ENCODE measurements around the gene MAP7.
"Not testable (repeated sequence)": the region's sequence is repeated elsewhere in the genome, so short reads cannot be mapped to it uniquely, and the experiment has no call there.

Gene MAP7

DNA sequence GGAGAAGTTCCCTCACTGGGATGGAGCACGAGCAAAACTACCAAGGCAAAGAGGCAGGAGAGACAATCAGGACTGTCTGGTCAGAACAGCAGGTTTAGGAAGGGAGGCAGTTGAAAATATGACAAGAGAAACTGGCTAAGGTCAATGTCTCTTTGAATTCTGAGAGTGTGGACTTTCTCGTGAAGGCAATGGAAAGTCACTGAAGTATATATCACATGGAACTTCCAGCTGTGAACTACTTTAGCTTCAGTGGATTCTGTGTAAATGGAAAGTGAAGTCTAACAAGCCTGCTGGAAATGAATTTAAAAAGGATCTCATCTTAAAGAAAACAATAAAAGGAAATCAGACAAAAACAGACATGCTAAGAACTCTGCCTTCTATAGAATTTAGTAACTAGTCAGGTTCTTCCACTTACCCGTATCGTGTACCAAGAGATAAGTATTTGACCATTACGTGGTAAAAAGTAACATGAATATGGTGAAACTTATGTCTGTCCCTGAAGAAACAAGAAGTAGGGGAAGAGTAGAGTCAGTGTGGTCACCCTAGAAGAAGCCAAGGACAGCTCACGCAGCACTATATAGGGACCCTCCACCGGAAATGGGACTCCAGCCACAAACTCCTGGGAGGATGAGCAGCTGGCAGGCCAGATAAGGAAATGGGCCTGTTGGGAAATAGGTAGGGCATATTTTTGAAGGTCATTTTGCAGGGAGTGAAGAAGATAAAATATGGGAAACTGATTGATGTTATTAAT is 123.4 kb downstream of the MAP7 start:
- DNase-seq (ENCODE audit: low read depth in 2 of 2, low spot score in 1 of 2), result no peak

DNA sequence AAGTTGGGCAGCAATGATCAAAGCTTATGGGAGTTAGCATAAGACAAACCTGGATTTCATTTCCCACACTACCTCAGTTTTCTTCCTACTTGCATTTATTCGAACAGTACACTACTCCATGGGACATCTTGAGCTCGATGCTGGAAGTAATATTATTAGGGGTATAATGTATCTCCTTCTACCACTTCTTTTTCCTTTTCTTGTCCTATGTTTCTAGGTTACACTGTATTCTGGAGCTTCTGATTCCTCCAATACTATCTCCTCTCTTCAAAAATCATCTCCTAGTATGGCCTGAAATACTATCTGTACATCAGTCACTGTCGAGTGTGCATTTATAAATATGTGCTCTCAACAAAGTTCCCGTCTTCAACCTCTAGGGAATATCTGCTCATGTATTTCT is 124.4 kb downstream of the MAP7 start:
- DNase-seq (ENCODE audit: low read depth in 2 of 2, low spot score in 1 of 2), result no peak

DNA sequence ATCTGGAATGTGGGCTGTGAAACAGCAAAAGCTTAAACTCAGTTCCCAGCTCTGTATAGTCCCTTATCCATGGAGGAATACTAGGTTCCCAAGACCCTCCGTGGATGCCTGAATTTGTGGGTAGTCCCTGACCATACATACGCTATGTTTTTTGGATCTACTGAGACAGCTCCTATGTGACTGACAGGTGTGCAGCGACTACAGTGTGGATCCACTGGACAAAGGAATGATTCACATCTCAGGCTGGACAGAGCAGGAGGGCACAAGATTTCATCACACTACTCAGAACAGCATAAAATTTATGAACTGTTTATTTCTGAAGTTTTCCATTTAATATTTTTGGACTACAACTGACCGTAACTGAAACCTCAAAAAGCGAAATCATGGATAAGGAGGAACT is 125.3 kb downstream of the MAP7 start:
- DNase-seq (ENCODE audit: low read depth in 2 of 2, low spot score in 1 of 2), result no peak

DNA sequence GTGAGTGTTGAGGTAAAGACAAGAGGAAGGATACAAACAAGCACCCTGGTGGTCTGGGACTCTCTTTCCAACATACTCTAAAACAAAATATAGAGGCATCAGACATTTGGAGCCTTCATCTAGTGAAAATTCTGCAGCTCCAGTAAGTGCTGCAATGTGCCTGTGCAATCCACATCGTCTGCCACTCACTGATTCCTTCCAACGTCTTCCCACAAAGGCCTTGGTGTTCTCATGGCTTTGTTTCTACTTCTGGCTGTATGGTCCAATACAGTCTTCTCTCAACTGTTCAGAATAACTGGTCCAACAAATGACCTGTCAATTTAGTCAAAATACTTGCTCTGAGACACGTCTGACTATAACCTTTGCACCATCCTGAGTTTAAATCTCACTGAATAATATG is 125.8 kb downstream of the MAP7 start:
- no peak for DNase-seq (ENCODE audit: low read depth in 2 of 2, low spot score in 1 of 2)

DNA sequence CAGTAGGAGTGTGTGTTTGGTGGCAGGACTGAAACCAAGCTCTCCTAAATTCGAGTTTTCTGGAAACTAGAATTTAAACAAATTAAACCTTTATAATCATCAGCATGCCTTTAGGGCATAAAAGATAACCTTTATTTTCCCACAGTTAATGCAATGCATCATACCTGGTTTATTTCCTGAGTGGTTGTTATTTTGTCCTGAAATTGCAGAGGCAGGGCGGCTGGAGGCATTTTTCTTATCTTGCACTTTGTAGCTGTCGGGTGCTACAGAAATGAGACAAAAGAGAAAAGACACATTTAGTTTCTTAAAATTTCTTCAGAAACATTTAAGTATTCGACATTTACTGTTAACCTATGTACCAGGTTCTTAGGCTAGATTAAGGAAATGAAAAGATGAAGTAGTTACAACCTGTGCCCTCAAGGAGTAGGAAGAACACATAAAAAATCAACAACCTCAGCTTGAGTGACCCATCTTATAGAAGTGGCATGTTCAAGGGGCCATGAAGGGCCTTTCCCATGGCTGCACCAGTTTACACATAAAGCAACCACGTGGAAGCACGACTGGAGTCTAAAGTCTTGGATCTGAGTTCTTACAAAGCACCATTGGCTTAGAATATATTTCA is 128.6 kb downstream of the MAP7 start:
- no peak for DNase-seq (ENCODE audit: low read depth in 2 of 2, low spot score in 1 of 2)

DNA sequence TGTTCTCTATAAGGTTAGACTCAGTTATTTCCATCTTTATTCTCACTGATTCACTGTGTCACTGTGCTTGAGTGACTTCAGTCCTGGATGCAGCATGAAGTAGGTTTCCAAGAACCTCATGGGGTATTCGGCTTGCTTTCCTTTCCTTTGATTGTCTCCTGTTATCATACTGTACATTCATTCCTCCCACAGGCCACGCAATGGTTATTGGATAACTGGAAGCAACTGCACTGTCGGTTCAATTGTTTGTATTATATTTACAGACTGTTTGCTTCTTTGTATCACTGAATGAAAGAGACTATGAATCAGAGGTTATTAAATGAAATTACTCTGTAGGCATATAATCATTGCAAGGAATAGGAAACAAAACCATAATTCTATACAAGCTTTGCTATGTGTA is 129.4 kb downstream of the MAP7 start:
- DNase-seq (ENCODE audit: low read depth in 2 of 2, low spot score in 1 of 2), result no peak

DNA sequence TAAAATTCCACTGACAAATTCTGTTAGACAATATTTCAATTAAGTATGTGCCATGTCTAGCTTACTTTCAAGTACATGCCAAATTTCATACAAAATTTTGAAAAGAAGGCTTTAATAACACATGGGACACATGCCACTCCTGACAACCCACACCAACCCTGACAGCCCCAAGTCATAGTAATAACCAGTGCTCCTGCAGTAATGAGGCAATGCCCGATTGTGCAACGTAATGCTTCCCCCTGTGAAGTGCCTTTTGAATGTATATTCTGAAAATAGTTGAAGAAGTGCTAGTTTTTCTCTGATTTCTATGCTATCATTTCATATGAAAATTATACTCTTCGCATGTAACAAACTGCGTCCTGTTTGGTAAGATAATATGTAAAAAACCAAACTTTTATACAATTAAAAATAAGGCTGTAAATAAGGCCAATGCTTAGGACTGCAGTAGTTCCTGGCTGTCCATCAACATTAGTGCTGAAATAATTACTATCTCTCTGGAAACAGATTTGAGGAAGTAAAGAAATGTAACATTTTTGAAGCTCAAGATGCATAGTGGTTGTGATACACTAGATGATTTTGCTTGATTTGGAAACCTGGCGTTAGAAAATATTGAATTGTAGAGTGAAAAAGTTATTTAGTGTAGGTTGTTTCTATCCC is 134.7 kb downstream of the MAP7 start:
- DNase-seq (ENCODE audit: low read depth in 2 of 2, low spot score in 1 of 2), result no peak

DNA sequence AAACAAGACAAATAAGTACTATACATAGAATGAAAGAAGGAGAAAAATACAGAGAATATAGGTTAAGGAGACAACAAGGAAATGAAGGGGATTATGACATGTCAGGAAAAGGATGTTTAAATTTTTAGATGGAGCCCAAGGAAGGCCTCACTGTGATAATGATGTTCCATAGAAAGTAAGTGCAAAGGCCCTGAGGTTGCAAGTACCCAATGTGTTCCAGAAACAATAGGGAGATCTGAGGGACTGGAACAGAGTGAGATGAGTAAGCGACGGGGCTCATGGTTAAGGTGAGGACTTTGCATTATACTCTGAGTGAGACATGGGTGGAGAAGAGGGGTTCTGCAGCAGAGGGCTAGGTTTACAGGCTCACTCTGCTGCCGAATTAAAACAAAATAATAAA is 137.8 kb downstream of the MAP7 start:
- DNase-seq (ENCODE audit: low read depth in 2 of 2, low spot score in 1 of 2), result no peak

DNA sequence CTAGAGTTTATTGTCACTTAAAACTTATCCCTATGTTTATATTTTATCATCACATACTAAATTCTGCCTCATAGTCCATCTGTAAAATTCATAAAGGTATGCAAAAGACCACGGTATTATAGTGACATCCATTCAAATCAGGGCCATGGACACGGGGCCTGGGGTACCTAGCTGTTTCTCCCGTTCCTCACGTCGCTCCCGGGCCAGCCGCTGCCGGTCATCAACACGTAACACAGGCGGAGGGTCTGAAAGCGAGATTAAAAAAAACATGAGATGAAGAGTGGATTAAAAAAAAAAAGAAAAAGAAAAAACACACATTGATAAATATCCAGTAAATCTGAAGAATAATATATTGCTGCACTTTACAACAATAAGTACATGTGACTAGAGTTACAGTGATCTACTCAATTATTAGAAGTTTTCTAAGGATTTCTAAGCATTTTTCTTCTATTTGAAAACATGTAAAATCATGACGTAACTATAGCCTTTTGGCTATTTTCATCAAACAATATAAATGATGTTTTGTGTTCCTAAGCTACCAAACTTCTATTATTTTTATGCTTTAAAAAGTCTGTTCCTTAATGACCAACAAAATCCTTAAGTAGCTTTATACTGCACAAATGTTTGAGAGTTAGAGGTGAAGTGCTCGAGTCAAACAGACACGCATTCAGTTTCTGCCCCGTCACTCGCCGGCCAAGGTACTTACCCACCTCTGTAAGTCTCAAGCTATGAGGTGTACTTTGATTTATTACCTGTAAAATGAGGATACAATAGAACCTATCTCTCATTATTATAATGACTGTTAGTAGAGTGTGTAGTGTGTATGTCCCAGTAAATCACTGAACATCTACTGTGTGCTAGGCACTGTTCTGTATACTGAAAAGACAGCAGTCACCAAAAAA is 138.5 kb downstream of the MAP7 start:
- no peak for DNase-seq (ENCODE audit: low read depth in 2 of 2, low spot score in 1 of 2)

DNA sequence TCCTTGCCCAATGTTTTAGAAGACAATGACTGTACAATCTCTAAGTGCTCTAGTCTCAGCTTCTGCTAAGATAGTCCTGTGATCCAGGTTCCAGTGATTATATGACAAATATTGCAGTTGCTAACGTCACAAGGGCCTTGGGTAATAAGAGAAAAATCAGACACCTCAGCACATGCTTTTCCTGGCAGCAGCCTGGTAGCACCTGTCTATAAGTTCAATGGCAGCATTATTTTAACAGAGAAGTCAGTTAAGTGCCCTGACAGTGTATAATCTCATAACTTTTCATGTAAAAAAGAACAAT is 139.2 kb downstream of the MAP7 start:
- no peak for DNase-seq (ENCODE audit: low read depth in 2 of 2, low spot score in 1 of 2)

DNA sequence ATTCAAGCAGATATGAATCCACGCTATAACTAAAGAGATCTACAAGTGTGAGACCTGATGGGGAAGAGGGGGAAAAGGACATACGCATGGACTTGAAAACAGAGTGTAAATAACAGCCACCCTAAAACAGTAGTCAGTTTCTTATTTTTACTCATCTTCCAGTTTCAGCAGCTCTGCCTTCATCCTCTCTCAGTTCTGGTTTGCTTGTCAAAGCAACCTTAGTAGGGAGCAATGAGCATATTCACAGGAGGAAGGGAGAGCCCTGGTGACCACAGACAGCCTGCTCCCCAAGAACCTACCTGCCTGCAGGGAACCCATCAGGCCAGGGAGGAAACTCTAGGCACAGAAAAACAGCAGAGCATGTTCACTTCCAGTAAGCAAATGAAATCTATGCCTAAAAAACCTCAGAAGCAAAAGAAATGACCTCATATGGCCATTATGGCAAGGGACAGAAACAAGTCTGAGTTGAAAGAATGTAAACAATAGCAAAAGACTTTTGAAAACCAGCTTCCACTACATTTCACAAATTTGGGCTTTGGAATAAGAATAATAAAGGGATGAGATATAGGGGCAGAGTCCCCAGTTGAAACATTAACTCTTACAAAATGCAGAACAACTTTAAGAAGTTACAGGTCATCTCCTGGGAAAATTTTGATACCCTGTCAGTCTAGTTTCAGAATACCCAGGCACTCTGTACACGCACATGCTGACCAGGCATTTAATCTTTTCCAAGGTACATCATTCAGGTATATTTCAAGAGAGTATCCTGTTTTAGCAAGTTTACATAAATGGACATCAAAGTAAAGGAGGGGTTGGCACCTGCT is 139.8 kb downstream of the MAP7 start:
- no peak for DNase-seq (ENCODE audit: low read depth in 2 of 2, low spot score in 1 of 2)

DNA sequence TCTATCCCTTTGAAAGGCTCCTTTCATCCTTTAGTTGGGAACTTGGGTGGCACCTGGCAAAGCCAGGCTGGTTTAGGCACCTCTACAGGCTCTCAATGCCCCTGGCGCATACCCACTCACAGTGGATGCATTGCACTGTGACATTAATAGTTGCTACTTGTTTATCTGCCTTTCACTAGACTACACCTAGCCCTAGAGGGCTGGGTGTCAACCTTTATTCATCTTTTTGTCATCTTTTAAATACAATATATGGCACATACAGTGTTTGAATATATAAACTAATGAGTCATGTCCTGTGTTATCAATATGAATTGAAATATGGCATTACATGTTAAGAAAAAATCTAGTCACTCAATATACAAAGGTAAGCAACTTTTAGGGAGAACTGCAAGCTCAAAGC is 140.6 kb downstream of the MAP7 start:
- DNase-seq (ENCODE audit: low read depth in 2 of 2, low spot score in 1 of 2), result no peak

DNA sequence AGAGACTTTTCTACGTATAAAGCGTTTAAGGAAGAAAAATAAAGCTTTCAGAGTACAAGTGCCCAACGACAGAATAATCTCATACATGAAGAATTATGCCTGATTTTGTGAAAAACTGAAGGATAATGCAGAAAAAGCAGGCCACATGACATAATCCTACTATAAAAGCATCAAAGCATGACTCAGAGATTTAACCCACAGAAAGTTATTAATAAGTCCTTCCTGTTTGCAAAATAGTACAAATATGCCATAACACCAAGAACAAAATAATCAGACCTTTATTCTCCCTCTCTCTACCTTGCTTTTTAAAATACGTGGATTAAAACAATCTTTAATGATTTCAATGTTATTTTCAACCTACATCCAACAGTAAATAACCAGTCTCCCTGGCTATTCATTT is 142.0 kb downstream of the MAP7 start:
- DNase-seq (ENCODE audit: low read depth in 2 of 2, low spot score in 1 of 2), result no peak

DNA sequence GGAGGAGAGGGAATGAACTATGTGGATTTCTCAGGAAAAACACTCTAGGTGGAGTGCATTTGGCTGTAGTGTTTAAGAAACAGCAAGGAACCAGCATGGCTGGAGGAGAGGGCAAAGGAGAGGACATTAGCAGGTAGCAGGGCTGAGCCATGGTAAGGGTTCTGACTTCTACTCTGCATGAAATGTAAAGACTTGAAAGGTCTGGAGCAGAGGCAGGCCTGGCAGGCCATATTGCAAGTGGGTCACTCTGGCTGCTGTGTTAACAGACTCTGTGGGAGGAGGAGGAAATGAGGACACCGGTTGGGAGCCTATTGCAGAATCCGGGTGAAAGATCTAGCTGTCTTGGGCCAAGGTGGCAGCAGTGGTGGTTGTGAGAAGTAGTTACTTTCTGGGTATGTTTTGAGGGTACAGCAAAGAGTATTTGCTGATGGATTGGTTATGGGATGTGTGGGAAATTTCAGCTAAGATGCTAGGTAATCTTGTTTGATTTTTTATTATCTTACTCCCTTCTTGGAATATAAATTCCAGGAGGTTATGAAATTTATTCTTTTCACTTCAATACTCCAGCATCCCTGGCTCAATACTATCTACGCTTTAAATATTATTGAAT is 144.7 kb downstream of the MAP7 start:
- DNase-seq (ENCODE audit: low read depth in 2 of 2, low spot score in 1 of 2), result no peak

DNA sequence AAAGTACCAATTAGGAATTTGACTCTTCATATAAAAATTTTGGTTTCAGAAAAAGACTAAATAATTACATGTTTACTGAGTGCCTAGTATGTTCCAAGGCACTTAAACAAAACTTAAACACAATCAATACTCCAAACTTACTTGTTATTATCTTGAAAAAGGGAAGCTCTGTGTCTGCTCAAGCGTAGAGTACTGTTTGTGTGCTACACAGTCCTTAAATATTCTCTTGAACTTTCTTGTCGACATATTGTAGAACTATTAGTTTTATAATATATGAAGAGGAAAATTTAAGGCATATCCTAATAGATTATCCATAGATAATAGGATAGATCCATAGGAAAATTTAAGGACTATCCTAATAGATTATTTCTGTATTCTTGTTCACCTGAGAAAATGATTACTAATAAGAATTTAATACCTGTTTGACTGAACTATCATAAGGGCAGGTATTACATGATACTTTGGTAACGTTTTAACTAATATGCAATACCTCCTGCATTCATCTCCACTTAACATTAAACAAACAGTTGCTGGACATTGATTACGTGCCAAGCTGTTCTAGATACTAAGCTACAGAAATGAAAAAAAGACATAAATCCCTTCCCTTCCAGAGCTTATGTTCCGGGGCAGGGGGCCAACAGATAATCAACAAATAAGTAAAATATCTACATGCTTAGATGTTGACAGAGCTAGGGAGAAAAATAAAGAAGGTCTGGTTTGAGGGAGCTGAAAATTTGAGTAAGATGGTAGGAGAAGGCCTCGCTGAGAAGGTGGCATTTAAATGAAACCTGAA is 145.4 kb downstream of the MAP7 start:
- DNase-seq (ENCODE audit: low read depth in 2 of 2, low spot score in 1 of 2), result no peak

DNA sequence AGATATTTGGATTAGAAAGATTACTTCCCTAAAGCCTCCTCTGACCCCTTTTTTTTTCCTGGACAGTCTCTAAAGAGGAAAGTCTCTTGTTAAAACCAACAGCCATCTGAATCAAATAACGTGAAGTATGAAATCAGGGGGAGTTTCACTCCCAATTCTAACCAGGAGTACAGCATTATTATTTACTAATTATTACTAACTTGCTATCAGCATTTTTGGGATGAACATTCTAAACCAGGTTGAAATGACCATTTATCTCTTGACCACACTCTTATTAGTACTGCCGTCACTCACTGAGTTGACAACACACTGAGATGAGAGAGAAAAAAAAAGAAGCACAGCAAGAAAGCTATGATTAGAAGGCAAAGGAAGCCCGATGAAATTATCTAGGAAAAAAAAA is 146.2 kb downstream of the MAP7 start:
- no peak for DNase-seq (ENCODE audit: low read depth in 2 of 2, low spot score in 1 of 2)

DNA sequence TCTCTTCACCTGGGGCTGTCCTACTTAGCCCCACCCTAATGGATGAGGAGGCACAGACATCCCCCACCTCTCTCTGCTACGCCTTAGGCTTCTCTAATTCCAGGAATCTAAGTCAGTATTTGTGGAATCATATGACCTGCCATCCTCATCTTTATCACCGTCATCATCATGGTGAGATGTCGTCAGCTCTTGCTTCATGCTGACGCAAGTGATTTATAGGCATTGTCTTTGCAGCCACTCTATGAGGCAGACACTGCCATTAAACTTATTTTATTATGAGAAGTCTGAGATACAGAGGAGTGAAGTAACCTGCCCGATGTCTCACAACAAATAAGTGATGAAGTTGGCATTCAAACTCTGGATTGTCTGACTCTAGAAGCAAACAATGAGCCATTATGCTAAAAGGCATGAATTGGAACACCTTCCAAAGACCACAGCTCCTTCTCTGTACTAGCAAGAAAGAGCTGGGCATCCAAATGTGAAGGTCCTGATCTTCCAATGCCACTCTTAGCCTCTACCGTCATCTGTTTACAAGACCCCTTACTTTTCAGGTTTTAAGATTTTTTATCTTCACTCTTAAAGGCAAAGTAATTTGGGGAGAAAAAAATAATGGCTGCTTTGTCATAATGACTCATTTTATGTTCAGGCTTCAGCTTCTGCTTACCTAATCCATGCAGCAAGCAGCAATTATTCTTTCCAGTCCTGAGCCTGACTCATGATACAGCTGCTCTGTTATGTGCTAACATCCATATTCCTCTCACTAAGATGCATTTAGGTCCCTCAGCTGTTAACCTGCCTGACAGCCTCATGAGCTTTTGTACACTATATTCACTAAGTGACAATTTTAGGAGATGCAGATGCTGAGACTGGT is 146.9 kb downstream of the MAP7 start:
- no peak for DNase-seq (ENCODE audit: low read depth in 2 of 2, low spot score in 1 of 2)

DNA sequence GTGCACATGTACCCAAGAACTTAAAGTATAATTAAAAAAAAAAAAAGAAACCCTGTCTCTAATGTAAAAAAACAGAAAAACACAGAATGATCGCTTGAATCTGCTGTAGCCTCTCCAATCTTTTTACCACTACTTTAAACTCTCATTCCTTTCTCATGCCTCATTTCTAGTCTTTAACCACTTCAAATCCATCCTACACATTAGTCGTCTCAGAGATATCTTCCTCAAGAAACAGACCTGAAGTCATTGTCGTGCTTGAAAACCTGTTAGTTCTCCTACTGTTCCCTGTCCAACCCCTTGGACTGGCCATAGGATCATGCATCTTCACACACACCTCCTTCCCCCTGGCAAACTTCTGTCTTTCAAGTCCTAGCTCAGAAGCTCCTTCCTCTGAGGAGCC is 148.5 kb downstream of the MAP7 start:
- DNase-seq (ENCODE audit: low read depth in 2 of 2, low spot score in 1 of 2), result no peak

DNA sequence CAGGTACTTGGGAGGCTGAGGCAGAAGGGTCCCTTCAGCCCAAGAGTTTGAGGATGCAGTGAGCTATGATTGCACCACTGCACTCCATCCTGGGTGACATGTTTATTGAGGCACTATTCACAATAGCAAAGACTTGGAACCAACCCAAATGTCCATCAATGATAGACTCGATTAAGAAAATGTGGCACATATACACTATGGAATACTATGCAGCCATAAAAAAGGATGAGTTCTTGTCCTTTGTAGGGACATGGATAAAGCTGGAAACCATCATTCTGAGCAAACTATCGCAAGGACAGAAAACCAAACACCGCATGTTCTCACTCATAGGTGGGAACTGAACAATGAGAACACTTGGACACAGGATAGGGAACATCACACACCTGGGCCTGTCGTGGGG is 149.0 kb downstream of the MAP7 start:
- not testable (repeated sequence) for DNase-seq (ENCODE audit: low read depth in 2 of 2, low spot score in 1 of 2)

Data from stimulated activated CD8-positive, alpha-beta memory T cell treated with anti-CD3 and anti-CD28 coated beads, Interleukin-4, amount 100 ng/mL, for 1 hour (primary cell).